Epithelial cell of prostate (primary cell): ENCODE measurements around the gene CPT1B.
"Not testable (repeated sequence)": the region's sequence is repeated elsewhere in the genome, so short reads cannot be mapped to it uniquely, and the experiment has no call there.

ENCODE experiments used
- DNase-seq: peaks from one replicate; pipeline ENCODE4 v3.0.0-alpha.2; 2011; ENCODE audit warnings: low read depth, low spot score
- H3K27ac ChIP-seq: fragments of 450-650 bp; 2 replicates; pipeline ENCODE4 v1.5.1; 2017; ENCODE audit warnings: mild to moderate bottlenecking

The CPT1B gene

GRCh38 chr22:50522208-50522805, 55.9 kb downstream of the CPT1B start:
- H3K27ac ChIP-seq, result no peak overlapping the region
- DNase-seq, result no peak

- DNase-seq, result no peak
- no peak overlapping the region for H3K27ac ChIP-seq
These were observed 56.5 kb downstream of the CPT1B start for GRCh38 chr22:50521710-50522109.

GRCh38 chr22:50520826-50521453, 57.3 kb downstream of the CPT1B start:
- no peak overlapping the region for H3K27ac ChIP-seq
- no peak for DNase-seq

GRCh38 chr22:50520184-50520583, 58.0 kb downstream of the CPT1B start:
- not testable (repeated sequence) for DNase-seq, H3K27ac ChIP-seq

- no peak for DNase-seq
- H3K27ac ChIP-seq, result no peak overlapping the region
These were observed 59.1 kb downstream of the CPT1B start for GRCh38 chr22:50519151-50519550.
